BJ (cell line): ENCODE data around the gene XDH. TPM values are rescaled to one million over a fixed set of nuclear protein-coding genes. Genes with fewer than 3 reads are reported as not detected.
A peak's percentile ranks its signal among the peaks of the same experiment; 100 is the strongest.

Experiments used
- CTCF ChIA-PET: fragments of 350-600 bp; formaldehyde crosslinking; extraction: SDS; loops from one replicate; lab custom pipeline; 2021; ENCODE audit warnings: antibody characterized with exemption, inconsistent platforms; lab: Yijun Ruan, JAX
- POLR2A ChIA-PET: fragments of 300-600 bp; sonication (Branson Sonifier 250); formaldehyde crosslinking; extraction: SDS; loops from one replicate; lab custom pipeline; 2021; ENCODE audit warnings: antibody characterized with exemption; lab: Charles Lee
- DNase-seq: peaks from one replicate; pipeline ENCODE4 v3.0.0-alpha.2; 2011; ENCODE audit warnings: low read depth
- H3K27me3 ChIP-seq: 2 replicates; pipeline ENCODE4 v1.6.0; 2011; ENCODE audit warnings: low read length; ENCODE audit not compliant: control insufficient read depth, insufficient read depth
- H3K36me3 ChIP-seq: 2 replicates; pipeline ENCODE4 v1.5.1; 2011; ENCODE audit warnings: low read length; ENCODE audit not compliant: control insufficient read depth, insufficient read depth
- H3K4me3 ChIP-seq: 2 replicates; pipeline ENCODE4 v1.5.1; 2011; ENCODE audit warnings: low read depth, mild to moderate bottlenecking, control low read depth, low read length
- CTCF ChIP-seq: IDR thresholded peaks from 2 replicates; pipeline ENCODE4 v1.5.1; 2011; ENCODE audit warnings: low read depth, mild to moderate bottlenecking, control low read depth, inconsistent platforms, low read length, moderate library complexity; ENCODE audit not compliant: insufficient read depth
- polyA plus RNA-seq: library from polyadenylated mRNA; depleted of rRNA; stranded (reverse); fragments of >200 nt; gene quantifications from 2 replicates; pipeline ENCODE4 v1.2.3, GENCODE V29; 2011

XDH gene
- polyA plus RNA-seq, 1 experiment = 0.69 TPM

- Histone ChIP-seq H3K27me3 (no peaks in the 10 kb centered on the region), H3K4me3 (no peak overlapping the region), H3K36me3 (no peaks in the 10 kb centered on the region)
- ChIA-PET POLR2A (interaction anchor here (0.7 kb wide), 1 partner anchor 504 kb away, joined by 3 read pairs; no protein-coding TSS in a partner anchor), CTCF (interaction anchor here (1.4 kb wide), 1 partner anchor 16 kb away, joined by 3 read pairs; no protein-coding TSS in a partner anchor)
- no peak for DNase-seq
- TF ChIP-seq CTCF = no peak
These were observed 61.4 kb downstream of the XDH start for GRCh38 chr2:31353179-31353578.

- no peaks in the 10 kb centered on the region for H3K36me3 ChIP-seq
- no peak for DNase-seq
- H3K4me3 ChIP-seq = no peak overlapping the region
- H3K27me3 ChIP-seq = no peaks in the 10 kb centered on the region
- POLR2A ChIA-PET = no interaction called here
- no peak for TF ChIP-seq CTCF
- CTCF ChIA-PET = no interaction called here
These were observed 64.9 kb downstream of the XDH start for GRCh38 chr2:31349684-31350083.

- H3K27me3 ChIP-seq = no peaks in the 10 kb centered on the region
- CTCF ChIA-PET = no interaction called here
- H3K4me3 ChIP-seq = no peak overlapping the region
- POLR2A ChIA-PET = no interaction called here
- no peaks in the 10 kb centered on the region for H3K36me3 ChIP-seq
- no peak for TF ChIP-seq CTCF
- no peak for DNase-seq
These were observed 65.4 kb downstream of the XDH start for GRCh38 chr2:31349160-31349559.

GRCh38 chr2:31348618-31349017 lies 65.9 kb downstream of the XDH start:
- Histone ChIP-seq H3K36me3 (no peaks in the 10 kb centered on the region), H3K27me3 (no peaks in the 10 kb centered on the region), H3K4me3 (no peak overlapping the region)
- no peak for DNase-seq
- CTCF ChIA-PET = interaction anchor here (1.7 kb wide), 1 partner anchor 15 kb away, joined by 10 read pairs; no protein-coding TSS in a partner anchor
- POLR2A ChIA-PET = interaction anchor here (0.6 kb wide), 1 partner anchor 1106 kb away, joined by 6 read pairs; no protein-coding TSS in a partner anchor
- TF ChIP-seq CTCF = no peak

GRCh38 chr2:31347750-31348149 lies 66.8 kb downstream of the XDH start:
- TF ChIP-seq CTCF = no peak
- Histone ChIP-seq H3K36me3 (no peaks in the 10 kb centered on the region), H3K4me3 (no peak overlapping the region), H3K27me3 (no peaks in the 10 kb centered on the region)
- DNase-seq = peak; percentile 85
- CTCF ChIA-PET = interaction anchor here (0.7 to 1.7 kb wide), 2 partner anchors 14 to 36 kb away, joined by 3 to 10 read pairs; no protein-coding TSS in a partner anchor
- POLR2A ChIA-PET = interaction anchor here (0.7 kb wide), 1 partner anchor 12 kb away, joined by 3 read pairs; no protein-coding TSS in a partner anchor
